Measurements from ENCODE around the gene FAM181A.

The FAM181A gene

GRCh38 chr14:93952829-93953228 lies 25.7 kb downstream of the FAM181A start:
- no peak for DNase-seq

- no peak for DNase-seq
These were observed 26.1 kb downstream of the FAM181A start for GRCh38 chr14:93953263-93953662.

GRCh38 chr14:93953739-93954515 lies 26.8 kb downstream of the FAM181A start:
- no peak for DNase-seq

DNA sequence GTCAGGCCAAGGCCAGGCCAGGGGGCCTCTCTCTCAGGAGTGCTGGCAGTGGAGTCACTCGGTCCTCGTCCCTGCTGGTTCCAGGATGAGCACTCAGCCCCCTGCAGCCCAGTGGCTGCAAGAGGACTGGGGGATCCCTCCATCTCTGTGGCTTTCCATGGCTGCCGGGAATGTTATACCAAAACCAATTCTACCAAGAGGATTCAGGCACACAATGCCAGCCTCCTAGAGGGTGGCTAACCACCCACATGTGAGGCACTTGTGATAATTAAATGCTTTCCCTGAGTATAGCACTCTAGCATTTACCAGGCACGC lies 27.3 kb downstream of the FAM181A start:
- no peak for DNase-seq

- DNase-seq: peak; percentile 43
These were observed 28.0 kb downstream of the FAM181A start for GRCh38 chr14:93954900-93955849.

DNA sequence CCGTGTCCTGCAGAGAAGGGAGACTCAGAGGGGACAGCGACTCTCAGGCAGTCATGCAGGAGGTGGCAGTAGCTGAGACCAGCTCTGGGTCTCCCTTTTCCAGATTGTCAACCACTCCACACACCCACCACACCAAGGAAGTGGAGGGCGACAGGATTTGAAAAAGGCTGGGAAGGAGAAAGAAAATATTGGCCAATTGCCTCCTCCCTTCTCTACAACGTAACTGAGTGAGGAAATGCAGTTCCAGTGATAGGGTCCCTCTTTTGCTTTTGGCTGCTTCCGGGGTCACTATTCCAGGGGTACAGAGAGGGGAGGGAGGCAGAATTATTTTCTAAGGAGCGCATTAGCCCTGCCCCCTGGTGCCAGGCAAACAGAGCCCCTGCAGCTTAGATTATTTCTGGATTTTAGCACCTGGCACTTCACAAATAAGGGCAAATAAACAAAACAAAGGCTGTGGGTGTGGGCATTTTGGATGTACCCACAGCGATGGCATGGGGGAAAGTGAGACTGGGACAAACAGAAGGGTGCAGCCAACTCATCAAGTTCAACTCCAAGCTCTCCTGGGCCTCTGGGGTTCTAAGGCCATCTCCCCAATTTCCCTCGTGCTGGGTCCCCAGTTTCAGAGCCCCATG lies 28.8 kb downstream of the FAM181A start:
- no peak for DNase-seq

GRCh38 chr14:93956514-93957332 lies 29.6 kb downstream of the FAM181A start:
- DNase-seq: no peak

DNA sequence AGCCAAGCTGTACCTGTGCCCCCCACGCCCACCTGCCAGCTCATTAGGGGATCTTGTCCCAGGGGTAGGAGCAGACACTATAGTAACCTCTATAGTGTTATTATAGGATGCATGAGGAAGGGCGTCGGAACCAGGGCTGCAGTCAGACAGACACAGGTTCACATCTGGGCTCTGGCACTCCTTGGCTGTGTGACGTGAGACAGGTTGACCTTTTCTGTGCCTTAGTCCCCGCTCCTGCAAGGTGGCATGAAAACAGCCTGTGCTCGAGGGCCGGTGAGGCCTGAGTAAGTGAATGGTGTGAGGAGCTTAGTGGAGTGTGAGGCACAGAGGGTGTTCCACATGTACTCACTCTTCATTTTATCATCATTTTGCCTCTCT lies 30.2 kb downstream of the FAM181A start:
- DNase-seq: no peak

DNA sequence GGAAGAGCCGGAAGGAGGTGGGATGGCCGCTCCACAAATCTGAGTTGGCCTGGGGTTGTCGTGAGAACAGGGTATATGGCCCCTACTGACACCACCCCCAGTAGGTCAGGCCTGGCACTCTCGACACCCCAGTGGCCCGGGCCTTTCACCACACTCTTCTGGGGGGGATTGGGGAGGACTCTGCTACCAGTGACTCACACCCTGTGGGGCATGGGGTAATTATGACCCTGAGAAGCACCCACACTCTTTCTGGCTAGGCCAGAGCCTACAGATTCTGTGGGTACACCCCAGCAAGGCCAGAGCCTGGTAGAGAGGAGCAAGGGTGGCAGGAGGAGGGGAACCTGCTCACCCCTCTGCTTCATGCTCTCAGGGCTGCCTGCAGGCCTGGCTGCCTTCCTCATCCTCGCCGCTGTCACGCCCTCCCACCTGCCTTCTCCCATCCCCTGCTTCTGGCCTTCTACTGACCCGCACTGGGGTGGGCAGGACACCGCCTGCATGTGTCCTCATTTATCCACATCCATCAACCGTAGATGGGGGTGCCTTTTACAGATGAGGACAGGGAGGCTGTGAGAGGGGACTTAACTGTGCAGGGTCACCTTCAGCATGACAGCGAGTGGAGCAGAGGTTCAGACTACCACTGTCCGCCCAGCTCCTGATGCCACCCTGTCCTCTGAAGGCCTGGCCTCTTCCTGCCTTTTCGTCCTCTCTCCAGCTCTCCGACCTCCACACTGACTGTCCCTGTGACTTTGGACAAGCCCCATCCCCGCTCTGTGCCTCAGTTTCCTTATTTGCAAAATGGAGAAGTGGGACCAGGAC lies 30.8 kb downstream of the FAM181A start:
- no peak for DNase-seq

DNA sequence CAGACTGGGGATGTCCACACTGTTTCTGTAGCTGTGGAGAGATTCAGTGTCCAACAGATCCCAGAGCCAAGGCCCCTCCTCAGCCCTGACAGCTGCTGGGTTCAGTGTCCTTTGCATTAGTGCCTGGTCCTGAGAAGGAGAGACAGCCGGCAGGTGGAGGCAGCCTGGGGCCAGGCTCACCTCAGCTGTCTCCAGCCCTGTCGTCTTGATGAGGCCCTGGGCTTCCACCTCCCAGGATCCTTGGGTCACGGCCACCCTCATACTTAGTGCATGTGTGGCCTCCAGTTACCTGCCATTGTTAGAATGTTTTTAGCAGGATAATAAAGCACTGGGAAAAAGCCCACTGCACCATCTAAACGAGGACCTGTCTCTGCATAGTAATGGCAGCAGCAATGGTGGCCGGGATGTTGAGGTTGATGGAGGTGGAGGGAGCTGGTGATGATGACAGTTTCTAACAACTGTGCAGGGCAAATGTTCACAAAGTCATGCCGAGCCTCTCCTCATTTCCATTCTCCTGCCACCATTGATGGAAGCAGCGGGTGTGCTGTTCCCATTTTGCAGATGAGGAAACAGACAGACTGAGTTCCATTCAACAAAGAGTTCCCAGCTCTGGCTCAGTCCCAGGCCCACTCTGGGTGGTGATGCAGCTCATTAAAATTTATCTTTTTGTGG lies 31.6 kb downstream of the FAM181A start:
- DNase-seq: no peak

GRCh38 chr14:93959239-93960107 lies 32.3 kb downstream of the FAM181A start:
- peak; percentile 87 for DNase-seq

DNA sequence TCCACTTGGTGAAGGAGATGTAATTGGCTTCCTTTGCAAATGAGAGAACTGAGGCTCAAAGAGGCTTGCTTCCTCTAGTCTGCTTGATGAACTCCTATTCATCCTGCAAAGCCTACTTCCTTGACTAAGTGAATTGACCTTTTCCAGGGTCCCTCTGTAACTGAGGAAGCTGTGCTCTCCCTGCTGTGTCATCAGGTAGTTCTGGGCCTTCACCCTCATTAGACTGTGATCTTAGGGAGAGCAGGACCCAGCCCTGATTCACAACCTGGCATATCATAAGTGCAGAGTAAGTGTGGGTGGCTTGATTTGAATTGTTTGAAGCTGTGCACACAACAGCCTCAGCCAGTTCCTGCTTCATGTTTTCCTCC lies 32.9 kb downstream of the FAM181A start:
- no peak for DNase-seq

GRCh38 chr14:93960774-93961438 lies 33.8 kb downstream of the FAM181A start:
- no peak for DNase-seq

DNA sequence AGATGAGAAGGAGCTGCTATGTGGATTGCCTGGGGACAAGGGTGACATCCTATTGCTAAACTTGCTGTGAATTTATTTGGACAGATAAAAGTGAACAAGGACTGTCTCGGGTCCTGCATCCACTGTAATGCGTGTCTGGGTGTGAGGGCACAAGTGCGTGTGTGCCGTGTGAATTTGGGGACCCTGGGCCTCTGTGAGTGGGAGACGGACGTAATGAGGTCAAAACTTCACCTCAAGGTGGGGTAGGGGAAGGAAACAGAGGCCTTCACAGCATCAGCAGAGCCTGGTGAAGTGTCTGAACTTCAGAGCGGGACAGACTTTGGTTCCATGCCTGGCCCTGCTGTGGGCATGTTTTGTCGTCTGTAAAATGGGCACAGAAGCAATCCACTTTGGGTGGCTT lies 34.5 kb downstream of the FAM181A start:
- DNase-seq: no peak

DNA sequence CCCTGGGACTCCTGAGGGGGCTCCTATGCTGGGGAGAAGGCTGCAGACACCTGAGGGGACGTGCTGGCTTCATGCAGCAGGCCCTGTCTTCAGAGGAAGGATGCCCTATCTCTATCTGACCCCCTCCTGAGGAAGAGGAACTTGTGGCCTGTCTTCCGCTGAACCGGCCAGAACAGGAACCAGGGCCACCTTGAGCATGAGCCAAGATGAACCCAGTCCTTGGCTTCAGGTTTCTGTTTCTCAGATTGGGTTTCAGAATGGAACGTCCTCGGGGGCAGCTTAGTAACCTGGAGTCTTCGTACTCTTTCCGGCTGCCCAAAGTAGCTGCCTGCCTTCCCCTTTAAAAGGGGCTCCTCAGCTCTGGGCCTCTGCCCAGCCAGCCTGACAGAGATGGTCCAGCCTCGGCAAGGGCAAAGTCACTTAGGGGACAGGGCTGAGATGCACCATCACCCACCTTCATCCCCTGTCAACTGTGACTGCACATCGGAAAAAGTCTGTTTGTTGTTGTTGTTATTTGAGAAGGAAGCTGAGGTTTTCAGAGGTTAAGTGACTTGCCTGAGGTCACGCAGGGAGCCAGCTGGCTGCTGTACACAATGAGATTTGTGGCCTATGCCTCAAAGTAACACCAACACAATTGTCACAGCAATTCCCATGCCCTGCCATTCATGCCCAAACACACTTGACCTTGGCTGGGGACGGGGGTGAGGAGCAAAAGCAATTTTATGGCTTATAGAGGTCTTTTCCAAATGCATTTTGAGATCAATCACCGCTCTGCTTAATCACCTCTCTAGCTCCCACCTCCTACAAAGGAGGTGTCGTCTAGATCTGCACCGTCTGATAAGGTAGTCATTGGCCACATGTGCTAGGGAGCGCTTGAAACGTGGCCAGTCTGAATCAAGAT lies 35.8 kb downstream of the FAM181A start:
- DNase-seq: peak; percentile 53

- DNase-seq: no peak
These were observed 36.5 kb downstream of the FAM181A start for GRCh38 chr14:93963692-93964091.

GRCh38 chr14:93964281-93964680 lies 37.1 kb downstream of the FAM181A start:
- no peak for DNase-seq

GRCh38 chr14:93964820-93965286 lies 37.7 kb downstream of the FAM181A start:
- no peak for DNase-seq

Data from activated CD4-positive, CD25-positive, alpha-beta regulatory T cell treated with anti-CD3 and anti-CD28 coated beads, Interleukin-2, amount 50 U/mL, for 72 hours (primary cell).